ENCODE data around the gene RNF141.

RNF141 gene

GRCh38 chr11:10541561-10541930 lies 559 bp upstream of the RNF141 start:
- H3K27ac ChIP-seq (ENCODE audit: low read depth, low read length), result no peak overlapping the region; the same call in 1 of the 2 replicates
- peaks cover 35% of the 10 kb centered on the region for H3K79me2 ChIP-seq (ENCODE audit: control insufficient read depth, insufficient read depth, low read length, unreplicated experiment)
- peaks cover 26% of the 10 kb centered on the region for H3K4me1 ChIP-seq (ENCODE audit: control insufficient read depth, insufficient read depth, low read length, unreplicated experiment)
- H3K27me3 ChIP-seq (ENCODE audit: insufficient read depth, low read length), result no peaks in the 10 kb centered on the region
- H3K36me3 ChIP-seq (ENCODE audit: insufficient read depth, low read length), result no peaks in the 10 kb centered on the region
- peak overlapping the region; percentile 87 for H3K4me3 ChIP-seq (ENCODE audit: low read depth, low read length)
- peak overlapping the region; percentile 81 for H2AFZ ChIP-seq (ENCODE audit: low read length, unreplicated experiment)

- peaks cover 26% of the 10 kb centered on the region for H3K4me1 ChIP-seq (ENCODE audit: control insufficient read depth, insufficient read depth, low read length, unreplicated experiment)
- H3K27ac ChIP-seq (ENCODE audit: low read depth, low read length), result peak overlapping the region; percentile 67
- H3K79me2 ChIP-seq (ENCODE audit: control insufficient read depth, insufficient read depth, low read length, unreplicated experiment), result peaks cover 46% of the 10 kb centered on the region
- H3K4me3 ChIP-seq (ENCODE audit: low read depth, low read length), result peak overlapping the region; percentile 87
- H3K27me3 ChIP-seq (ENCODE audit: insufficient read depth, low read length), result no peaks in the 10 kb centered on the region
- H3K36me3 ChIP-seq (ENCODE audit: insufficient read depth, low read length), result no peaks in the 10 kb centered on the region
- peak overlapping the region; percentile 68 for H2AFZ ChIP-seq (ENCODE audit: low read length, unreplicated experiment)
Measured at GRCh38 chr11:10540546-10540914, 457 bp downstream of the RNF141 start.

- Histone ChIP-seq H3K36me3 (ENCODE audit: insufficient read depth, low read length) (no peaks in the 10 kb centered on the region), H3K4me1 (ENCODE audit: control insufficient read depth, insufficient read depth, low read length, unreplicated experiment) (peaks cover 26% of the 10 kb centered on the region), H3K27ac (ENCODE audit: low read depth, low read length) (peak overlapping the region; percentile 43), H3K4me3 (ENCODE audit: low read depth, low read length) (peak overlapping the region; percentile 87), H3K27me3 (ENCODE audit: insufficient read depth, low read length) (no peaks in the 10 kb centered on the region), H2AFZ (ENCODE audit: low read length, unreplicated experiment) (no peak overlapping the region), H3K79me2 (ENCODE audit: control insufficient read depth, insufficient read depth, low read length, unreplicated experiment) (peaks cover 47% of the 10 kb centered on the region)
Measured at GRCh38 chr11:10539339-10539738, 1.6 kb downstream of the RNF141 start.

GRCh38 chr11:10538924-10539323 lies 2.1 kb downstream of the RNF141 start:
- no peaks in the 10 kb centered on the region for H3K27me3 ChIP-seq (ENCODE audit: insufficient read depth, low read length)
- peaks cover 47% of the 10 kb centered on the region for H3K79me2 ChIP-seq (ENCODE audit: control insufficient read depth, insufficient read depth, low read length, unreplicated experiment)
- H3K36me3 ChIP-seq (ENCODE audit: insufficient read depth, low read length), result no peaks in the 10 kb centered on the region
- H3K4me1 ChIP-seq (ENCODE audit: control insufficient read depth, insufficient read depth, low read length, unreplicated experiment), result peaks cover 26% of the 10 kb centered on the region
- H3K4me3 ChIP-seq (ENCODE audit: low read depth, low read length), result peak overlapping the region; percentile 87
- H2AFZ ChIP-seq (ENCODE audit: low read length, unreplicated experiment), result no peak overlapping the region
- peak overlapping the region; percentile 43 for H3K27ac ChIP-seq (ENCODE audit: low read depth, low read length)

GRCh38 chr11:10537600-10537999 lies 3.4 kb downstream of the RNF141 start:
- Histone ChIP-seq H2AFZ (ENCODE audit: low read length, unreplicated experiment) (no peak overlapping the region), H3K27me3 (ENCODE audit: insufficient read depth, low read length) (no peaks in the 10 kb centered on the region), H3K36me3 (ENCODE audit: insufficient read depth, low read length) (peaks cover 3% of the 10 kb centered on the region; the same call in 1 of the 2 replicates), H3K4me1 (ENCODE audit: control insufficient read depth, insufficient read depth, low read length, unreplicated experiment) (peaks cover 26% of the 10 kb centered on the region), H3K27ac (ENCODE audit: low read depth, low read length) (no peak overlapping the region), H3K79me2 (ENCODE audit: control insufficient read depth, insufficient read depth, low read length, unreplicated experiment) (peaks cover 47% of the 10 kb centered on the region), H3K4me3 (ENCODE audit: low read depth, low read length) (no peak overlapping the region)

- H3K27me3 ChIP-seq (ENCODE audit: insufficient read depth, low read length), result no peaks in the 10 kb centered on the region
- peaks cover 16% of the 10 kb centered on the region; the same call in 1 of the 2 replicates for H3K36me3 ChIP-seq (ENCODE audit: insufficient read depth, low read length)
- no peak overlapping the region for H3K27ac ChIP-seq (ENCODE audit: low read depth, low read length)
- H3K4me3 ChIP-seq (ENCODE audit: low read depth, low read length), result no peak overlapping the region
- H2AFZ ChIP-seq (ENCODE audit: low read length, unreplicated experiment), result no peak overlapping the region
- peaks cover 35% of the 10 kb centered on the region for H3K79me2 ChIP-seq (ENCODE audit: control insufficient read depth, insufficient read depth, low read length, unreplicated experiment)
- peaks cover 18% of the 10 kb centered on the region for H3K4me1 ChIP-seq (ENCODE audit: control insufficient read depth, insufficient read depth, low read length, unreplicated experiment)
Measured at GRCh38 chr11:10534316-10534715, 6.7 kb downstream of the RNF141 start.

- Histone ChIP-seq H3K36me3 (ENCODE audit: insufficient read depth, low read length) (peaks cover 23% of the 10 kb centered on the region; the same call in 1 of the 2 replicates), H3K4me1 (ENCODE audit: control insufficient read depth, insufficient read depth, low read length, unreplicated experiment) (peaks cover 18% of the 10 kb centered on the region), H2AFZ (ENCODE audit: low read length, unreplicated experiment) (no peak overlapping the region), H3K27ac (ENCODE audit: low read depth, low read length) (no peak overlapping the region), H3K27me3 (ENCODE audit: insufficient read depth, low read length) (no peaks in the 10 kb centered on the region), H3K79me2 (ENCODE audit: control insufficient read depth, insufficient read depth, low read length, unreplicated experiment) (peaks cover 27% of the 10 kb centered on the region), H3K4me3 (ENCODE audit: low read depth, low read length) (no peak overlapping the region)
Measured at GRCh38 chr11:10533323-10533722, 7.7 kb downstream of the RNF141 start.

- H3K36me3 ChIP-seq (ENCODE audit: insufficient read depth, low read length), result peaks cover 23% of the 10 kb centered on the region; the same call in 1 of the 2 replicates
Measured at GRCh38 chr11:10532526-10532925, 8.5 kb downstream of the RNF141 start.

GRCh38 chr11:10529279-10529678 lies 11.7 kb downstream of the RNF141 start:
- peaks cover 26% of the 10 kb centered on the region for H3K4me1 ChIP-seq (ENCODE audit: control insufficient read depth, insufficient read depth, low read length, unreplicated experiment)
- no peak overlapping the region for H2AFZ ChIP-seq (ENCODE audit: low read length, unreplicated experiment)
- H3K36me3 ChIP-seq (ENCODE audit: insufficient read depth, low read length), result peaks cover 29% of the 10 kb centered on the region
- H3K4me3 ChIP-seq (ENCODE audit: low read depth, low read length), result no peak overlapping the region
- no peak overlapping the region for H3K27ac ChIP-seq (ENCODE audit: low read depth, low read length)
- no peaks in the 10 kb centered on the region for H3K79me2 ChIP-seq (ENCODE audit: control insufficient read depth, insufficient read depth, low read length, unreplicated experiment)
- no peaks in the 10 kb centered on the region for H3K27me3 ChIP-seq (ENCODE audit: insufficient read depth, low read length)

More at GRCh38 chr11:10532526-10532925, 8.5 kb downstream of the RNF141 start:
- Histone ChIP-seq H3K27ac (ENCODE audit: low read depth, low read length) (no peak overlapping the region), H3K79me2 (ENCODE audit: control insufficient read depth, insufficient read depth, low read length, unreplicated experiment) (peaks cover 19% of the 10 kb centered on the region), H3K4me1 (ENCODE audit: control insufficient read depth, insufficient read depth, low read length, unreplicated experiment) (peaks cover 17% of the 10 kb centered on the region), H3K27me3 (ENCODE audit: insufficient read depth, low read length) (no peaks in the 10 kb centered on the region), H2AFZ (ENCODE audit: low read length, unreplicated experiment) (no peak overlapping the region), H3K4me3 (ENCODE audit: low read depth, low read length) (no peak overlapping the region)

- H3K27me3 ChIP-seq (ENCODE audit: insufficient read depth, low read length), result no peaks in the 10 kb centered on the region
- peak overlapping the region; percentile 4; the same call in 1 of the 2 replicates for H3K27ac ChIP-seq (ENCODE audit: low read depth, low read length)
- H3K4me1 ChIP-seq (ENCODE audit: control insufficient read depth, insufficient read depth, low read length, unreplicated experiment), result peaks cover 26% of the 10 kb centered on the region
- no peaks in the 10 kb centered on the region for H3K79me2 ChIP-seq (ENCODE audit: control insufficient read depth, insufficient read depth, low read length, unreplicated experiment)
- no peak overlapping the region for H2AFZ ChIP-seq (ENCODE audit: low read length, unreplicated experiment)
- H3K4me3 ChIP-seq (ENCODE audit: low read depth, low read length), result no peak overlapping the region
- peaks cover 37% of the 10 kb centered on the region for H3K36me3 ChIP-seq (ENCODE audit: insufficient read depth, low read length)
Measured at GRCh38 chr11:10528121-10528520, 12.9 kb downstream of the RNF141 start.

GRCh38 chr11:10526974-10527918 lies 13.7 kb downstream of the RNF141 start:
- no peak overlapping the region for H2AFZ ChIP-seq (ENCODE audit: low read length, unreplicated experiment)
- H3K4me1 ChIP-seq (ENCODE audit: control insufficient read depth, insufficient read depth, low read length, unreplicated experiment), result peaks cover 26% of the 10 kb centered on the region
- H3K27ac ChIP-seq (ENCODE audit: low read depth, low read length), result no peak overlapping the region; the same call in 1 of the 2 replicates
- no peaks in the 10 kb centered on the region for H3K79me2 ChIP-seq (ENCODE audit: control insufficient read depth, insufficient read depth, low read length, unreplicated experiment)
- no peaks in the 10 kb centered on the region for H3K27me3 ChIP-seq (ENCODE audit: insufficient read depth, low read length)
- no peak overlapping the region for H3K4me3 ChIP-seq (ENCODE audit: low read depth, low read length)
- peaks cover 31% of the 10 kb centered on the region for H3K36me3 ChIP-seq (ENCODE audit: insufficient read depth, low read length)
